Activated effector memory CD4-positive, alpha-beta T cell treated with Interleukin-2 at 50 U/mL for 16 hours (primary cell): Measurements from ENCODE around the gene MSANTD3.
"Not testable (repeated sequence)": the region's sequence is repeated elsewhere in the genome, so short reads cannot be mapped to it uniquely, and the experiment has no call there.

Experiments
- DNase-seq: peaks from one replicate; pipeline ENCODE4 v3.0.0-alpha.2; 2020

The MSANTD3 gene

DNA sequence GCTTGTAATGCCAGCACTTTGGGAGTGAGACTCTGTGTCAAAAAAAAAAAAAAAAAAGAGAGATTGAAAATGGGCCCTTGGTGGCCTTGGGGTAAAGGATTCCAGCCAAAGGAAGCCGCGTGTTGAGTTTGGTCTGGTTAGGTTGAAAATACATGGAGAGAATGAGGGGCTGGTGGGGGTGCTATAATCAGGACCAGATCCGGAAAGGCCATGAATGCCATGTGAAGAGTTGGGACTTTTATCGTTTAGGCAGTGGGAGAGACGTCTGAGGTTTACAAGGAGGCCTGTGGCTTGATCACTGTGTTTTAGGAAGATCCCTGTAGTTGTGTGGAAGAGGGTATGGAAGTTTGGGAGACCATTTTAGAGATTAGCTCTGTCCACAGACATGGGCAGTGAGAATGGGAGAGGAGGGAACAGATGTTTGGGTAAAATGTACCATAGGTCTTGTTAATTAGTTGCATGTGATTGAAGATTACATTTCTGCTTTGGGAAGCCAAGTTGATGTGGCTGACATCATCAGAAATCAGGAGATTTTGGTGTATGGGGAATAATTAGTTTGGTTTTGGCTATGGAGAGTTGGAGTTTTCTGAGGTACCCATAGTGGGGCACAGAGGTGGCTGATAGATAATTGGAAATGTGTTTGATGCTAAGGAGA, 3.5 kb downstream of the MSANTD3 start:
- DNase-seq: no peak

DNA sequence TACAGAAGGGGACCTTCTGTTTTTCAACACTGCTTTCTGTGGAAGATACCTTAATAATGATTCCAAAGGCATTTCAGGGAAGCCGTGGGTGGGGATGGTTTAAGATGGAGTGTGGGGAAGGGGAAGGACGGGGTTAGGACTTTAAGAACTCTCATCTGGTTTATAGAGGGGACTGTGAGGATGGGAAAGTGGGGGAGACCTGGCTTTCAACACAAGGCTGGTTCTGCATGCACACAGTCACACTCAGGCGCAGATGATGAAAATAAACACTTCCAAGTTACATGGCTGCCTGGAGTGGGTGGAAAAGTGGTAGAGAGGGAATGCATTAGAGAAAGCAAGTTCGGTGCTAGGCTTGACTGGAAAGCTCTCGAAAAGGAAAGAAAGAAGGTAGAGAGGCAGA, 4.9 kb downstream of the MSANTD3 start:
- DNase-seq: no peak

DNA sequence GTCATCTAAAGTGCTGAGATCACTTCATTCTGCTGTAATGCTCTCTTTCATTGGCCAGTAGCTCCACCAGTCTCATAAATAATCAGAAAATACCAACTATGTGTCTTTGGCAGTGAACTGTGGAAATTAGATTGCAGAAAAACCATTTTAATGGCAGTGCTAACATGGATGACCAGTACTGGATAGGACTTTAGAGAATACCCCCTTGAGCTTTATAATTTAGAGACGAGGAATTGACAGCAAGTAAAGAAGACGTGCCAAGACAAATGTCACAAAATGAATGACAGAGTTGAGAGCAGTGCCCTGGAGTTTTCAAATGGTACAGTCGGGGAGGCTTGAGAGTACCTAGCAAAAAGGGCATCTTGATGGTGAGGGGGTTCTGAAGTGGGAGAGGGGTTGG, 5.8 kb downstream of the MSANTD3 start:
- DNase-seq: no peak

DNA sequence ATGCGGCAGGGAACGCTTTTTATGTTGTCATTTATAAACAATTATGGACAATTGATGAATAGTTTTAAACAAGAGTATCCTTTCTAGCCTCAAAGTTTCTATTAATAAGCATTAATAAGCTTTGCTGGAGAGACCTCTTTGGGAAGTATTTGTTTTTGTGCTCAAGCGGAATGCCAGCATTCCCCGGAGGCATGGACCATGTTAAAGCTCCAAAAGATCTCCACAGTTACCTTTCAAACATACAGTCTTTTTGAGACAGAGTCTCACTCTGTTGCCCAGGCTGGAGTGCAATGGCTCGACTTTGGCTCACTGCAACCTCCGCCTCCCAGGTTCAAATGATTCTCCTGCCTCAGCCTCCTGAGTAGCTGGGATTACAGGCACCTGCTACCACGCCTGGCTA, 9.6 kb downstream of the MSANTD3 start:
- DNase-seq: no peak

DNA sequence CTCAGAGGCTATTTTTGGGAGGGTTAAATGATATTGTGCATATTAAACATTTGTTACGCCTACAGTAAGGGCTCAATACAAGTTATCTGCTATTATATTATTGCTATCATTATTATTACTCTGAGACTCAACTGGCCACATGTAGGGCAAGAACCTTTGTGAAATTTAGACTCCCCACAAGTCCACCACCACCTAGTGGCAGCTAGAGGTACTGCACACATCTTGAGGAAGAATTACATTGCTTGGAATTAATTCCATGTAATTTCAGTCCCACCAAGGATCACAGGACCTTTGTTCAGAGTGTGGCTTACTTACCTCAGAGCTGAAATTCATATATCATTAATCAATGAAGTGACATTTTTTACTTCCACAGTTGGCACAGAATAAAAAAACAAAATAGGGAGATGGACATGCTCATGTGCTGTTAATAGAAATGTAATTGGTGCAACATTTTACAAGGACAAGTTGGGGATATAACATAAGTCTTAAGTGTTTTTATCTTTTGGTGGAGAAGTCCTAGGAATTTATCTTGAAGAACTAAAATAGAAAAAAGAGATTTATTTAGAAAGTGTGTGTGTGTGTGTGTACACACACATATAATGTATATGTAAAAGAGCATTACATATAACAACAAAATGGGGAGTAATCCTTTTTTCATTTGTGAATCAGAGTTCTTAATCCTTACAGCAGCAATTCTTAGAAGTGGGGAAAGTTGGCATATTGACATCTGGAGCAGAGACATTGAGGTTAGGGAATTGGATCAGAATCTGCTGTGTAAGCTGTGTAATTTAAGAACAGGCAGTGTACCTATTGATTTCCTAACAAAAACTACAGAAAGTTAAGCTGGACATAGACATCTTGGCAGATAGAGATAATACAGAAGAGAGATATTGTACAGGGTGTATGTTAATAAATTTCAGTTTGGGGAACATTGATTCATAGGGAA, 11.2 kb downstream of the MSANTD3 start:
- peak; percentile 12 for DNase-seq

DNA sequence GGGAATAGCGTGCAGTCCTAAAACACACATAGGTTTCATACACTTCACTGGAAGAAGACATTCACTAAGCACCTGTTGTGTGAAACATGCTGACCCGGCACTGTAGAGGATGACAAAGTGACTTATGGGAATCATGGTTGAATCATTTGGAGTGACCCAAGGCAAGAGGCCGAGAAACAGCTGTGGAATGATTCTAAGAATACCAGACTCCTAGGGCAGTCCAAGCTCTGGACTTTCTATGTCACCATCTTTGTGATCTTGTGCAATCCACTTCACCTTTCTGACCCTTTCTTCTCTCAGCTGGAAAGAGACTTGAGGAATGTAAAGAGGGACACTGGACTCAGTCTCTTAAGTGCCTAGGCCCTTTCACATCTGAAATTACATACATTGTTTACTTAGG, 13.1 kb downstream of the MSANTD3 start:
- DNase-seq: no peak

DNA sequence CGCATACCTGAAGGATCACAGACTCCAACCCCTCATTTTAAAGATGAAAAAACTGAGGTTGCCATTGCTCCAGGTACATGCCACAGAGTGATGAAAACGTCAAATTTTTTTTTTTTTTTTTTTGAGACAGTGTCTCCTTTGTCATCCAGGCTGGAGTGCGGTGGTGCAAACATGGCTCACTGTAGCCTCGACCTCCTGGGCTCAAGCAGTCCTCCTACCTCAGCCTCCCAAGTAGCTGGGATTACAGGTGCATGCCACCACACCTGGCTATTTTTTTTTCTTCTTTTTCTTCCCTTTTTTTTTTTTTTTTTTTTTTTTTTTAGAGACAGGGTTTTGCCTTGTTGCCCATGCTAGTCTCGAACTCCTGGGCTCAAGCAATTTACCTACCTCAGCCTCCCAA, 13.5 kb downstream of the MSANTD3 start:
- DNase-seq: not testable (repeated sequence)

DNA sequence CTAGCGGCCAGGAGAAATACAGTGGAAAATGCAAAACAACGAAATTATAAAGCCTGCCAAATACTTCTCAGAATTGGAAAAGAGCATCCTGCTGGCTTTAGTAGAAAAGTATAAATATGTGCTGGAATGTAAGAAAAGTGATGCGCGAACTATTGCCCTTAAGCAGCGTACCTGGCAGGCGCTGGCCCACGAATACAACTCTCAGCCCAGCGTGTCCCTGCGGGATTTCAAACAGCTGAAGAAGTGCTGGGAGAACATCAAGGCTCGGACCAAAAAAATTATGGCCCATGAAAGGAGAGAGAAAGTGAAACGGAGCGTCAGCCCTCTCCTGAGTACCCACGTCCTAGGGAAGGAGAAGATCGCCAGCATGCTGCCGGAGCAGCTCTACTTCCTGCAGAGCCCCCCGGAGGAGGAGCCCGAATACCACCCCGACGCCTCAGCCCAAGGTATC, 15.0 kb downstream of the MSANTD3 start:
- DNase-seq: no peak

DNA sequence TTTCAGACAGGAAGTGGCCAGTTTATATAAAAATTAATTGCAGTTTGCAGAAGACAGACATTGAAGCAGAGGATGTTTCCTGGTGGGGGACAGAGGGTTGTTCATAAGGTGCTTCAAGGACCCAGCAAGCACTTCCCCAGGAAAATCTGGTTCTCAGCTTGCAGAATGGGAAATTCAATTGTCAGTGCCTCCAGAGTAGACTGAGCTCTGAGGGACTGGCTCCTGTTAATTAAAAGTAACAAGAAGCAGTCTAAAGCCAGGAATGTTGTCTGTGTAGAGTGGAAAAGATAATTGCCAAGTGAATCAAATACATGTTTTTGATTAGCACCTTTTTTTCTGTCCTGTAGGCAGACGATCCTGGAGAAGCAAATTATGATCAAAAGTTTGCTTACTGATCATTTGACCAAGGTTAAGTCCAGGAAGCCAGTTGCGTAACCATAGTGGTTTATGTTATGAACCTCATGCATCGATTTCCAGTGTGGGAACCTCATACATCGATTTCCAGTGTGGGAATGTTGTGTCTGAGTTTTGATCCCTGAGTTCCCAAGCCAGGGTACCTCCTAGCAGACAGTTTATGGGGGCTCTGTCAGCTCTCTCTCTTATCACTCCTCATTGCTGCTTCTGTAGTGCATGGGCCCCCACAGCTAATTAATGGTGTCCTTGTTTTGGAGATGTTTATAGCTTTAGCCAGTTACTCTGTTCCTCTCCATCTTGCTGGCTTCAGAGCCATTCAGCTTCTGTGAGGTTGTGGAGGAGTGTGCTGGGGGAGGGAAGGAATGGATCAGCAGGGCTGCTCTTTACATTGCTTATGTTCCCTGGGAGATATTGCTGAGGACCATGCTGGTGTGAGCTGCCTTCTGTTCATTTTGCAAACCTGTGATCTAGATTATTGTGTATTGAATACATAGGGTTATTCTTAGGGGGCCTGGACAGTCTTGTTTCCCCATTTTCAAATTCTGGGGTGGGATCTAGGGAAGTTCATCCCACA, 17.1 kb downstream of the MSANTD3 start:
- no peak for DNase-seq

DNA sequence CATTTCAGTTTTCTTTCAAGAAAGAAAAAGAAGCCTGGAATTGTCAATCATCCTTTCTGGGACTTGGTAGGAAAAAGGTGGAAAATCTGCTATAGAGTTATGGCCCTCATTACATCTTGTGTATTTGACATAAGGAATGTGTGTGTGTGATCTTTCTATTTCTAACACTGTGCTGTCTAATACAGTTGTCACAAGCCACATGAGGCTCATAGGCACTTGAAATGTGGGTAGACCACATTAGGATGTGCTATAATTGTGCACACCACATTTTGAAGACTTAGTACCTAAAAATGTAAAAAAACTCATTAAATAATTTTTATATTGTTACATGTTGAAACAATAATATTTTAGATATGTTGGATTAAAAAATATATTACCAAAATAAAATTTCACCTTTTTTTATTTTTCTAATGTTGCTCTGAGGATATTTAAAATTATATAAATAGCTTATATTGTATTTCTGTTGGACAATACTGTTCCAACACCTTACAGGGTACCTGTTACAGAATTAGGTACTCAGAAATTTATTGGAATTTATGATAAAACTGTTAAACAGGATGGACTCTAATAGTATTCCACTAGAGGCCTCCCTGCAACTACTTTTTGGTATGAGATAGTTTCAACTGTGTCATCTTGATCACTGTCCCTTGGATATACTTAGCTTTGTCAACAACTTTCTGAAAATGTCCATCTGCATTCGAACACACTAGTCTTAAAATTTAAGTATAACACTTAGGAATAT, 18.4 kb downstream of the MSANTD3 start:
- no peak for DNase-seq

DNA sequence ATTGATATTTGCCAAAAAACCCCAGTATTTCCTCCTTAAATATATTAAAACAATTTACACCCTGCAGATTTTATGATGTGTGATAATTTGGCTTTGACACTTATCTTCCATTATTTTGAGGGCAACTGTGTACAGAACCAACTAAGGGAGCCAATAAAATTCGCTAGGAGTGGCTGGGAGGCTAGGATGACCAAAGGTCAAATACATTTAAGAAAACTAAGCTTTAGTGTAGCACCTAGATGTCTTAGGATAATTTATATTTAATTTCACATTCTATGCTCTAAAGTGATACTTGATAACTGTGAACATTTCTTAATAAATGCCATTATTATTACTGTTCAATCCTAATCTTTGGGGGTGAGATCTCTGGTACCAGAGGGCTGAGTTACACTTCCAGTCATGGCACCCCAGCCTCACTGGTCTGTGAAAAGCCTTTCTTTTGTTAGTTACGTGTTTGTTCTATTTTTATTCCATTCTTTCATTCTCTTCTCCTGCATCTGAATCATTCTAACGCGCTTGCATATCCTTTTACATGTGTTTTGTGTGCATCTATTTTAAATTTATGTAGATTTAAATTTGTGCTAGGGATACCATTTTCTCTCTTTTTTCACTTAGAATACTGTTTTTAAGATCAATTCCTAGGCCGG, 19.1 kb downstream of the MSANTD3 start:
- DNase-seq: no peak

DNA sequence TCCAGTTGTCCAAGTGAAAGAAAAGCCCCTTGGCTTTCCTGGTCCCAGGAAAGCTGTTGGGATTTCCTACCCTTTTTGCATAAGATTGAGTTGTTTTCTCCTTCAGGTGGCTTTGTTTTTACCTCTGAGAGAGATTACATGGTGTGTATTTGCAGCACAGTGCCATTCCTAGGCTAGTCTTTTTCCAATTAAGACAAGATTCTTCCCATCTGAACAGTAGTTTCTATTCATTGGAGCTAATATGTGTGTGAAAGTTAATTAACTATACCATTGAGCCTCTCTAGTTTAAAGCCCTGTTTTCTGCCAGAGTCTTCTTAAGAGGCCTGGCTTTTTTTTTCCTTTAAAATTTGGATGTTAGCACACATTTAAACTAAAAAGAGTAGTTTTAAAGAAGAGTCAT, 20.1 kb downstream of the MSANTD3 start:
- DNase-seq: no peak

DNA sequence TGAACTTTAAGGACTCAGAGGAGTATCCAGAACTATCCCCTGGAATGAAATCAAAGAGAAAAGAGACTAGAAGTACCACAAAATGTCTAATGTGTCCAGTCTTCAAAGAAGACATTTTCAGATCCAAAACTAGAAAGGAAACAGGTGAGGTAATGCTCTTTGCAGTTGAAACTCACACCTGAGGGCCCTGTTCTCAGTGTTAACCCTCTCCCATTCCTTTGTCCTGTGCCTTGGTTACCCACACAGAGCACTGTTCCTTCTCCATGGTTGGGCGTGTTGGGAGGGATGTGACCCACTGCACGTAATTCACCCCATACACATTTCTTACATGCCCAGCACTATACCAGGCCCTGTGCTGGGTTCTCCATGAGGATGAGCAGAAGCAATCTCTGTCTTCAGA, 21.3 kb downstream of the MSANTD3 start:
- DNase-seq: no peak

DNA sequence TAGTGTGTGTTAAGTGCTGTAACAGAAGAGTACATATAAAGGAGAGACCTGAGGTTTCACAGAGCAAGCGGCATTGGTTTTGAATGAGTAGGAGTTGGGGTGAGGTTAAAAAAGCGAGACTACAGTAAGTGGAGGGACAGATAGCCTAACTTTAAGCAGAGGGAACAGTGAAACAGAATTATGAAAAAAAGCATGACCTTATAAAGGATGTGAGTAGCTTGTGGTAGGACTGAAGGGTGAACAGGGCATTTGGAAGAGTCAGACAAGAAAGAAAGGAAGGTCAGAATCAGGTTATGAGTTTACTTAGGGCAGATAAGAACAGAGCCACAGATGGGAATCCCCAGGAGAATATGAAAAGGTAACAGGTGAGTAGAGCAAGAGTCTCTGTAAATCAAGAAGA, 22.5 kb downstream of the MSANTD3 start:
- no peak for DNase-seq

DNA sequence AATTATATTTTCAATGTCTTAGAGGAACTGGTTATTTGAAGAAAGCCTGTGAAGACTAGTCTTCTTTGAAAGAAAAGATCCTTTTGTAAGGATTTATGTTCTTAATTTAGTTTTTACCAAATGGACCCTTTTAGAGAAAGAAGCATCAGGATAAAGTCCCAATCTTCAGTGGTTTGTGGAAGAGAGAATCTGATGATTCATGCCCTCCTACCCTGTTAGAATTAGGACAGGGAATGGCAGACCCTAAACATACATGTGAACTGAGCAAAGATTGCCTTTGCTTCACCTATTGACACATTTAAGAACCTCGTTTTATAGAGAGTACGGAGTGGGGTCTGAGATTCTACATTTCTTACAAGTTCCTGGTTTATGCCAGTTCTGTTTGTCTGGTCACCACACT, 26.0 kb downstream of the MSANTD3 start:
- DNase-seq: no peak

DNA sequence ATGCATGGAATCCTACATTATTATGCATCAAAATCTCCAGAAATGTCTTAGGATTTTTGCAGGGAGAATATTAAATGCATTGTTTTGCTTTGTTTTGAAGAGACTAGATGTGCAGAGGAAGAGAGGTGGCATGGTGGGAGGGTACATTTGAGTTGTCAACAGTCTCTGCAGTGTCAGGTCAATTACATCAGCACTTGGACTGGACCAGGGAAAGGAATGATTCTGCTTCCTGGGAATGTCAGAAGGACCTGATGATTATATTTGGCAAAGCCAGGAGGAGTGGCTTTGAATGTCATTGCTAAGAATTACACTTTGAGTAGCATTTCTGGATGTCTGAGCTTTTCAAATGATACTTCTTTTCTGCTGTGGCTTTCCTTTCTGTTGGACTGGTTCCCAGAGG, 28.5 kb downstream of the MSANTD3 start:
- DNase-seq: no peak

DNA sequence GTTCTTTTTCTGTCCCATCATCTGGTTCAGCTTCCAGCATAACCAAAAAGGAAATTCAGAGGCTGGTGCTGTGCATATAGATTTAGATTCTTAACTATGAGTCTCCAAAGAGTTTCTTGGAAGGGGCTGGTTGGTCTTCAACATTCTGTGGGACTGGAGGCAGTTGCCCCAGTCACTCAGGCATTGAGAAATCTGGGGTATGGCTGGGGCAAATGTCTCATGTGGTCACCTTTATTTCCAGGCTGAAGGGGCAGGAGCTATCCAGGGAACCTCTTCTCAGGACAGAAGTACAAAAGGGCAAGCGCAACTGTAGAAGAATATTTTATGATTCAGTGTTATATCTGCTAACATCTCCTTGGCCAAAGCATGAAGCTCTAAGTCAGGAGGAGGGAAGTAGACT, 30.6 kb downstream of the MSANTD3 start:
- no peak for DNase-seq

DNA sequence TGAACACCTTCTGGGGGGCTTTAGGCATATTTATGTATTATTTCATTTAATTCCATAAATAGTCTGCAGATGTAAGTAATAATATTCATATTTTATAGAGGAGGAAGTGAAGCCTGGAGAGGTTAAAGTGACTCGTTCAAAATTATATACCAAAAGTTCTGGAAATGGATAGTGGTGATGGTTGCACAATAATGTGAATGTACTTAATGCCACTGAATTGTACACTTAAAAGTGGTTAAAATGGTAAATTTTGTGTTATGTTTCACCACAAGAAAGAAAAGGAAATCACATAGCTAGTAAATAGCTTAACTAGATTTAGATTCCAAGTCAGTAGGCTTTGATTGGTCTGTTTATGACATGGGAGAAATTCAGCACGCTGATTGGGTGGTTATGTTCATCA, 33.0 kb downstream of the MSANTD3 start:
- DNase-seq: no peak

DNA sequence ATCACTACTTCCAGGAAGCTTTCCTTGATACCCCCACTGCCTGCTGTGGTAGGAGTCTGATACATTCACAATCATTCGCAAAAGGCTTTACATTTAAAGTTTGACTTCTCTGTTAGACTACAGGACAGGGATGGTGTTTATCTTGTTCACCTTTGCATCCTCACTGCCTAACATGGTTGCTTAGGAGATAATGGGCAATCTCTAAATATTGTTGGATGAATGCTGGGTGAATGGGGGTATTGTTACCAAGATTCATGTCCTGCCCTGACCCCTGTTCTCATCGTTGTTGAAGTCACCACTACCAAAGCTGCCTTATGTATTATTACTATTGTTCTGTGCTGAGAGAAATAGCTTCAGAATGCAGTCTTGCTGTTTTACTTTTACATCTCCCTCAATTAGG, 38.3 kb downstream of the MSANTD3 start:
- no peak for DNase-seq

DNA sequence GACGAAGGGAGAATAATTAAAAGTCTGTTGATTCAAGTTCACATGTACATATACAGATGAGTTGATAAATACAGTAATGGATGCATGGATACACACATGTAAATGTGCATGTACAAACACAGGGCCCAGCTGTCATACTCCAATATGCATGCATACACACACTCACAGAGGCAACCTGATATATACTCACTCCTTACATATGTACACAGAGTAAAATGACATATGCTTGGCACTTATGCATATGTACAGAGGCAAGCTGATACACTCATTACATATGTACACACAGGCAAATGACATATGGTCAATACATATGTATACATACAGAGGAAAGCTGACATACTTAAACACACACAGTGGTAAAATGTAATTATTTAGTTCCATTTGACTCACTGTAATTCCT, 38.8 kb downstream of the MSANTD3 start:
- DNase-seq: no peak

DNA sequence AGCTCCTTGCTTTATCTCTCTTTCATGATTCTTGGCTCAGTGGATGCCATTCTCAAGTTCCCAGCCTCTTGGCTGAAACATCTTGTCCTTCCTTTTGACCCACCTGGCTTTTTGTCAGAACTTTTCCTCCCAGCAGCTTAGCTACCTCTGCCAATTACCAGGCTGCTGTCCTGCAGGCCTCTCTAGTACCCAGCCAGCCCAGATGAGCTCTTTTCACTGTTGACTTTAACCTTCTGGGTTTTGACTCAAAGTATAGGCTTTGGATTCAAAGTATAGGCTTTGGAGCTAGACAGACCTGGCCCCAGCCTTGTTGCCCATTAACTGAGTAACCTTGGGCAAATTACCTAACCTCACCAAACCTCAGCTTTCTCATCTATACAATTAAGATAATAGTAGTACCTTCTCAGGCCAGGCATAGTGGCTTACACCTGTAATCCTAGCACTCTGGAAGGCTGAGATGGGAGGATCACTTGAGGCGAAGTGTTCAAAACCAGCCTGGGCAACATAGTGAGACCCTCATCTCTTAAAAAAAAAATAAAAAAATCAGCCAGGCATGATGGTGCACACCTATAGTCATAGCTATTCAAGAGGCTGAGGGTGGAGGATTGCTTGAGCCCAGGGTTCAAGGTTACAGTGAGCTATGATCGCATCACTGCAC, 39.4 kb downstream of the MSANTD3 start:
- DNase-seq: no peak
